Measurements from ENCODE around the gene KCMF1. TPM values are rescaled to one million over a fixed set of nuclear protein-coding genes. Genes with fewer than 3 reads are reported as not detected.

The KCMF1 gene
- polyA plus RNA-seq (2012; ENCODE audit: missing spikeins), result 68.1 TPM

DNA sequence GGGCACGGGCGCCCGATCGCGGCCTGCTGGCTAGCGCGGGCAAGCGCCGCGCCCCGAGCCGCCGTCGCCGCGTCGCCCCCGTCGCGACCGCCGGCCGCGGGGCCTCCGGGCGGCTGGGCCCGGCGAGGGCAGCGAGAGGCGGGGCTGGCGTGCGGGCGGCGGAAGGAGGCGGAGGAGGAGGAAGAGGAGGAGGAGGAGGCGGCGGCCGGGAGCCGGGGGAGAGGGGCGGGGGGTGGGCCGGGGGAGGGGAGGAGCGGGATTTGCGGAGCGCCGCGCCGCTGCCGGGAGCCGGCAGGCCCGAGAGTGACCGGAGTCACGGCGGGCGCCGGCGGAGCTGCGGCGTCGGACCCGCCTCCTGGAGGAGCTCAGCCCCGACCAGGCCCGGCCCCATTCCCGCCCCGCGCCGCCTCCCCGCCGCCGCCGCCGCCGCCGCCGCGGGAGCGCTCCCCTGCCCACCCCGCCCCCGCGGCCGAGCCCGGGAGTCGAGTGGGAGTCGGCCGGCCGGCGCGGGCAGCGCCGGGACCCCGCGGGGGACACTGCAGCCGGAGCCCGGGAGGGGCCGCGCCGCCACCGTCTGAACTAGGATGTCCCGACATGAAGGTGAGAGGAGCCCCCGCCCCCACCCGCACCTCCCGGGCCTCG, at the start of gene KCMF1:
TSS of gene KCMF1 (plus strand) at position 294 of the 642 bp plus-strand sequence. CDS start at position 585, 291 bp downstream.
- peak; percentile 69 for DNase-seq (ENCODE audit: insufficient read length)
- no peak for FAIRE-seq
- TF ChIP-seq POLR2A (IDR thresholded peaks at IDR 0.05; ENCODE audit: low read depth, low read length), result no peak
- no peak for TF ChIP-seq POLR2AphosphoS5 (IDR thresholded peaks at IDR 0.05; ENCODE audit: low read depth, low read length)
- TF ChIP-seq TAF1 (IDR thresholded peaks at IDR 0.05; ENCODE audit: borderline replicate concordance, low read depth, low read length), result 0 out of 2 replicates have a peak, but pooled peaks have one; percentile 31

DNA sequence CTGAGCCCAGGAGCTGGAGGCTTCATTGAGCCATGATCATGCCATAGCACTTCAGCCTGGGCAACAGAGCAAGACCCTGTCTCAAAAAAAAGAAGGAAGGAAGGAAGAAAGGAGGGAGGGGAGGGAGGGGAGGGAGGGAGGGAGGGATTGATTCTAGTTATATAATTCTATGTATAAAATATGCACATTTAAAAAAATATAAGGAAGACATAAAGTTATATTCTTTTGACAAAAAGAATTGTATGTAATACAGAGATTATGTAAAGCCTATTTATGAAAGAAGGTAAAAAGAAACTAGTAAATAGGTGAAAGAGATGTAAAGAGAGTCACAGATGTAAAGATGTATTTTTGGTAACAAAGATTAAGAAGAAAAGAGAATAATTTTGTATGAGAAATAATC, 48.0 kb upstream of the KCMF1 start:
- no peak for FAIRE-seq

DNA sequence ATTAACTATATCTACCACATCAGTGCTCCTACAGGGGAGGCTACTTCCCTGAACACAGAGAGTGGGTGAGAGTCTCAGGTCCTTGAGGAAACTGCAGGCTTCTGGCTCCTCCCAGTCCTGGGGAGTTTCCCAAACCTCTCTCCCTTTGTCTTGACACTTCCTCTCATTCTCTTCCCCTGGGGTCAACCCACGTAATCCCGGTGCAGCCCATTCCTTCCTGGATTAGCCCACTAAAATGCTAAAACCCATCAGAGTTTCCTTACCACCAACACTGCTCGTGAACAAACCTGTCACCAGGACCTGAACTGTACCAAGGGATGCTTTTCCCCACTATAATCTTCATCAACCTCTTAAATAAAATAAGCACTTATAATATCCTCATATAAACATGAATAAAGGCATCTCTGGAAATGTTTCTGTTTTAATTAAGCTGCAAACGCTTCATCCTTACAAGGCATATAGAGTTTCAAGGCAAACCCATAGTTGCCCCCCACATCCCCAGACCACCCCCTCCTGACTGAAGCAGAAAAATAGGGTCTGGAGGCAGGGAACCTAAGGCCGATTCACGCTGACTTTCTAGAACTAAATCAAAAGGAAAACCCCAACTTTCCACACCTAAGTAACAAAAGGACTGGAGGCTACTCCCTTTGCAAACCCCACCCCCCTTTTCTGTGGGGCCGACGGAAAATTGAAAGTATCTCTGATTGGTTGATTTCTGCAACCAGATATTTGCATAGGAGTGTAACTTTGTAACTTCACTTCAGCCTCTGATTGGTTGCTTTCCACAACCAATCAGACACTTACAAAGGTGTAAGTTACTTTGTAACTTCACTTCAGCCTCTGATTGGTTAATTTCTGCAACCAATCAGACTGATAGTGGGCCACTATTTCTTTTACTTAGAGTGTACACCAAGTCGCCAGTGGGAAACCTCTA, 46.5 kb upstream of the KCMF1 start:
- TF ChIP-seq TAF1 (IDR thresholded peaks at IDR 0.05; ENCODE audit: borderline replicate concordance, low read depth, low read length), result no peak
- TF ChIP-seq POLR2AphosphoS5 (IDR thresholded peaks at IDR 0.05; ENCODE audit: low read depth, low read length), result no peak
- TF ChIP-seq POLR2A (IDR thresholded peaks at IDR 0.05; ENCODE audit: low read depth, low read length), result no peak
- DNase-seq (ENCODE audit: insufficient read length), result no peak
- FAIRE-seq, result no peak

More for the DNA sequence above, 48.0 kb upstream of the KCMF1 start:
- DNase-seq (ENCODE audit: insufficient read length), result no peak
- no peak for TF ChIP-seq POLR2A (IDR thresholded peaks at IDR 0.05; ENCODE audit: low read depth, low read length)
- no peak for TF ChIP-seq TAF1 (IDR thresholded peaks at IDR 0.05; ENCODE audit: borderline replicate concordance, low read depth, low read length)
- TF ChIP-seq POLR2AphosphoS5 (IDR thresholded peaks at IDR 0.05; ENCODE audit: low read depth, low read length), result no peak

DNA sequence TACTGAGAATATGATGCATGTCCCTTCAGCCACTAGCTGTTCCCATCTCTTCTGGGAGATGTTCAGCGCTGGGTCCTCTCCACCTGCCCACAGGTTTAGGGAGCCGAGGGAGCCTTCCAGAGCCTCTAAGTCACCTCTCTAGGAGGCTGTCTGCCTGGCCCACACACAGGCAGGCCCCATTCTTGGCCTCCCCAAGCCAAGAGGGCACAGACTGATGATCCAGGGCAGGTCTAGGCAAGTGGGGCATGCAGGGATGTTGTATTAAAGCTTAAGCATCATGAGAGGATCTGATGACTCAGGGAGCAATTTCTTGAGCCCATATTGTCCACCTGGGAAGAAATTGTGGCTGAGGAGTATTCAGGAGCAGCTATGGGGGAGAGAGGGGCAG, 45.6 kb upstream of the KCMF1 start:
- DNase-seq (ENCODE audit: insufficient read length) (no peak), FAIRE-seq (no peak)
- TF ChIP-seq POLR2A (IDR thresholded peaks at IDR 0.05; ENCODE audit: low read depth, low read length) (no peak), TAF1 (IDR thresholded peaks at IDR 0.05; ENCODE audit: borderline replicate concordance, low read depth, low read length) (no peak), POLR2AphosphoS5 (IDR thresholded peaks at IDR 0.05; ENCODE audit: low read depth, low read length) (no peak)

DNA sequence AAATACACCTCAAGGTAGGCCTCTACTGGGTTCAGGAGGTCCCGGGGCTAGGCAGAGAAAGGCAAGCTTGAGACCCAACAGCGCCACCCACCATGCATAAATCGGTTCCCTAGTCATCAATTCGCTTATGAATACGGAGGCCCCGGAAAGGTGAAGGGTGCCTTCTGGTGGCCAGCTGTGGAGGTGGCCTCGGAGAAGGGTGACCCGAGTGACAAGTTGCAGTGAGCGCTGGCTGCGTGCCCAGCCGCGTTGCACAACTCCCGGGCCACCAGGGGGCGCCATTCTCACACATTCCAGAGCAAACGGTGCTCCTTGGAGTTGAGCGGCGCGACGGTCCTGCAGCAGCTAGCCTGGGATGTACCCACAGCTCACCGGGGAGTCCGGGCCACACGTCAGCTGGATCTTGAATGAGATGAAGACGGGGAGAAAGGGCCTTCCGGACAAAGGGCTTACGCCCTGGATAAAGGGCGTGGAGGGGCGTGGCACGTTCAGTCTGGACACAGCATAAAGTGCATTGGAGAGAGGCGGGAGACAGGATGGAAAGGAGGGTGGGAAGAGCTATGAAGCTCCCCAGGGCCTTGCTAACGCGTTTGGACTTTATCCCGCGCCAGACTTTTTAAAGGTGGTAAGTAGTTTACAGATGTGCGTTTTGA, 45.1 kb upstream of the KCMF1 start:
- FAIRE-seq, result peak; percentile 98

DNA sequence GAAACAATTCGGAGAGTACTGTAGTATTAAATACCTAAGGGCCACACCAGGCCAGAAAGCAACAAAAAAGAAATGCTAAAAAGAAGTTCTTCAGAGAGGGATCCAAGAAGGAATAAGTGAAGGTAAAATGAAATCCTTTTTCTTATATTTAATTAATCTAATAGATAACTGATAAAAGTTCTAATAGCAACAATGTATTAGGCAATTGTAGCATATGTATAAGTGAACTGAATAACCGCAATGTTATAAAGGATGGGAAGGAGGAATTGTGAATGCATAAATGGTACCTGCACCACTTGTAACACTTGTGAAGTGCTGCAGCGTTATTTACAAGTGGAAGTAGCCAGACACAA, 43.7 kb upstream of the KCMF1 start:
- no peak for TF ChIP-seq TAF1 (IDR thresholded peaks at IDR 0.05; ENCODE audit: borderline replicate concordance, low read depth, low read length)
- no peak for DNase-seq (ENCODE audit: insufficient read length)
- FAIRE-seq, result no peak

More for the DNA sequence above, 45.1 kb upstream of the KCMF1 start:
- TF ChIP-seq POLR2AphosphoS5 (IDR thresholded peaks at IDR 0.05; ENCODE audit: low read depth, low read length) (peak; percentile 57), TAF1 (IDR thresholded peaks at IDR 0.05; ENCODE audit: borderline replicate concordance, low read depth, low read length) (no peak), POLR2A (IDR thresholded peaks at IDR 0.05; ENCODE audit: low read depth, low read length) (no peak; the same call in 1 of the 2 replicates)
- DNase-seq (ENCODE audit: insufficient read length), result no peak

DNA sequence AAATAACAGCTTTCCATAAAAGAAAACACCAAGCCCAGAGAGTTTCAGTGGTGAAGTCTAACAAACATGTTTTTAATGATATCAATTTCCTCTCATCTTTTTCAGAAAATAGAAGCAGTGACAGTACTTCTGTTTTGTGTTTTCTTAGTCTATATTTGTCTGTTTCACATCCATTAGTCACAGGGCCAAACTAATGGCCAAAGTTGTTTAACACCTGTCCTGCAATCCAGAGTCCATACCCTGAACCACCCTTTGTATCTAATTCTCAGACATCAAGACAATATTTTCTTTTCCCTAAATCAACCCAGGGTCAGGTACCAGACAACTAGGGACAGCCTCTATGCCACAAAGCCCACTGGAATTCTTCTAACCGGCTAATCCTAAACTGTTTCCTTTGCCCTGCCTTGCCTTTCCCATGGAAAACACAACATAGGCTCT, 39.6 kb upstream of the KCMF1 start:
- no peak for FAIRE-seq
- DNase-seq (ENCODE audit: insufficient read length), result no peak
- TF ChIP-seq TAF1 (IDR thresholded peaks at IDR 0.05; ENCODE audit: borderline replicate concordance, low read depth, low read length), result no peak
- no peak for TF ChIP-seq POLR2AphosphoS5 (IDR thresholded peaks at IDR 0.05; ENCODE audit: low read depth, low read length)
- TF ChIP-seq POLR2A (IDR thresholded peaks at IDR 0.05; ENCODE audit: low read depth, low read length), result no peak

DNA sequence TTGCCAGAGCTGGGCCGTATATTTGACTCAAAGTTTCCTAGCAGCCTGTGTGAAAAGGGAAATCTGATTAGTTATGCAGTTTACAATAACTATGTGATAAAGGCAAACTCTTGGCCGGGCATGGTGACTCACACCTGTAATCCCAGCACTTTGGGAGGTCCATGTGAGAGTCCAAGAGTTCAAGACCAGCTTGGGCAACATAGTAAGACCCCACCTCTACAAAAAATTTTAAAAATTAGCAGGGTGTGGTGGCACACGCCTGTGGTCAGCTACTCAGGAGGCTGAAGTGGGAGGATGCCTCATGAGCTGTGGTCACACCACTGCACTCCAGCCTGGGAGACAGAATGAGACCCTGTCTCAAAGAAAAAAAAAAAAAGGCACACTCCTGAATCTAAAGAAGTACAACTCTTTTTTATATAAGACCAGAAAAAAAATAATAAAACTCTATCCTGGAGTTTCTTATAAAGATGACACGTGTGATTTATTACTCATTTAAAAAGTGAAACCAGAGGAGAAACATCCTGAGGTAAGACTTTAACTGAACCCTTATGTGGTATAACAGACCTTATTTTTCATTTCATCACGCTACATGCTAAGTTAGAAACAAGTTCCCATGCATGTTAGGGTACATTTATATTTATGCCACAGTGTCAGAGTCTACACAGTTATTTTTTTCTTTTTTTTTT, 32.6 kb upstream of the KCMF1 start:
- FAIRE-seq, result no peak

DNA sequence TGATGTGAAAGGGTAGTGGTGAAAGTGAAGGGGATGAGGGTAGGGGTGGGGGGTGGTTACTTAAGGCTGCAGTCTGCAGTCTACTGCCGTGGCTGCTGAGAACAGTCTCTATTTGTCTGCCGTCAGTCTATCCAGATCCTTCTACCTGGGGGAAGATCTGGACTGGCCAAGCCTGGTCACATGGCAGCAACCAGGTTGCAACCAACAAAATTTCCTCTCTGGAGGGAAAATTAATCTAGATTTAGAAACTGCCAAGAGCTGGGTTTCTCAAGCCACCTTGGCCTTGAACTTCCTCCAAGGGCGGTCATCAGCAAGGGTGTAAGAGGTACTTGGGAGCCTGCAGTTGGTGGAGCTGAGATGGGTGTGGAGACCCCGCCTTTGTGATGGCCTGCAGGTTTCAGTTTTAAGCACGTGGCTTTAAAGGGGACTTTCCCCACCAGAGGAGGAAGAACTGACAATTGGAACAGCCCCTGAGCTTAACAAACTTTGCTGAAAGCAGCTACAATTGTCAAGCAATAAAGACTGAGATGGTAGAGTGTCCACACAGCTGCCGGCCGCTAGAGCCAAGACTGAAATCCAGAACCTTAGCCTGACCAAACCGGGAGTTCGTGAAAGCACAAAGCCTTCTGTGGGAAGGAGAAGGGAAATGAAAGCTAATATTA, 31.4 kb upstream of the KCMF1 start:
- DNase-seq (ENCODE audit: insufficient read length) (no peak), FAIRE-seq (peak; percentile 98)
- peak; percentile 82 for TF ChIP-seq POLR2AphosphoS5 (IDR thresholded peaks at IDR 0.05; ENCODE audit: low read depth, low read length)
- no peak for TF ChIP-seq TAF1 (IDR thresholded peaks at IDR 0.05; ENCODE audit: borderline replicate concordance, low read depth, low read length)
- peak; percentile 41; the same call in 1 of the 2 replicates for TF ChIP-seq POLR2A (IDR thresholded peaks at IDR 0.05; ENCODE audit: low read depth, low read length)

More for the DNA sequence above, 32.6 kb upstream of the KCMF1 start:
- no peak for TF ChIP-seq TAF1 (IDR thresholded peaks at IDR 0.05; ENCODE audit: borderline replicate concordance, low read depth, low read length)
- TF ChIP-seq POLR2AphosphoS5 (IDR thresholded peaks at IDR 0.05; ENCODE audit: low read depth, low read length), result no peak
- no peak for TF ChIP-seq POLR2A (IDR thresholded peaks at IDR 0.05; ENCODE audit: low read depth, low read length)
- no peak for DNase-seq (ENCODE audit: insufficient read length)

DNA sequence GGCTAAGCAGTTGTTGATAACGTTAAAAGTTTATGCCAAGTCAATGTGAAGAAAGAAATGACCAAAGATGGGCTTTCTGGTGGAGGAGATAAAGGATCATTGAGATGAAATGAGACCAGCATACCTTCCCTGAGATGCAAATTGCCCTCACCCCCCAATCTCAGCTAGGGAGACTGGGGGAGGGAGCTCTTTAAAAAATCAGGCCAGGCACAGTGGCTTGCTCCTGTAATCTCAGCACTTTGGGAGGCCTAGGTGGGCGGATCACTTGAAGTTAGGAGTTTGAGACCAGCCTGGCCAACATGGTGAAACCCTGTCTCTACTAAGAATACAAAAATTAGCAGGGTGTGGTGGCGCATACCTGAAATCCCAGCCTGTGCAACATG, 30.9 kb upstream of the KCMF1 start:
- DNase-seq (ENCODE audit: insufficient read length) (no peak), FAIRE-seq (no peak)
- TF ChIP-seq POLR2AphosphoS5 (IDR thresholded peaks at IDR 0.05; ENCODE audit: low read depth, low read length), result no peak; the same call in 1 of the 2 replicates
